Ectodermal cell (in vitro differentiated cells): Measurements from ENCODE around the gene MMADHC. TPM values are rescaled to one million over a fixed set of nuclear protein-coding genes. Genes with fewer than 3 reads are reported as not detected.

Source experiments
- H3K27ac ChIP-seq: 2 replicates; pipeline ENCODE4 v1.7.0; 2013; ENCODE audit warnings: mild to moderate bottlenecking, low read depth, low read length; ENCODE audit not compliant: insufficient read depth, poor library complexity, severe bottlenecking
- H3K27me3 ChIP-seq: 2 replicates; pipeline ENCODE4 v1.7.0; 2013; ENCODE audit warnings: mild to moderate bottlenecking, low read length; ENCODE audit not compliant: insufficient read depth, control insufficient read depth, poor library complexity, severe bottlenecking
- H3K36me3 ChIP-seq: one replicate; pipeline ENCODE4 v1.7.0; 2013; ENCODE audit warnings: low read length; ENCODE audit not compliant: control insufficient read depth, insufficient read depth
- H3K4me1 ChIP-seq: one replicate; pipeline ENCODE4 v1.7.0; 2013; ENCODE audit warnings: low read length; ENCODE audit not compliant: control insufficient read depth, insufficient read depth
- H3K4me3 ChIP-seq: 2 replicates; pipeline ENCODE4 v1.7.0; 2013; ENCODE audit warnings: low read depth, low read length, control low read depth; ENCODE audit not compliant: insufficient read depth
- H3K9me3 ChIP-seq: 2 replicates; pipeline ENCODE4 v1.7.0; 2013; ENCODE audit warnings: mild to moderate bottlenecking, low read length, moderate library complexity; ENCODE audit not compliant: control insufficient read depth
- WGBS, 2 experiments: methylation state at CpG; one replicate each; pipeline ENCODE4 v1.1.7; 2013; ENCODE audit warnings: missing lambda C conversion rate in 2 of 2; 5-methylcytosine and 5-hydroxymethylcytosine counted together
- polyA plus RNA-seq, 4 experiments: library from polyadenylated mRNA; stranded (reverse); fragments of 50-300 nt; gene quantifications; one replicate each; pipeline ENCODE4 v1.2.3, GENCODE V29; 2013

MMADHC gene
- polyA plus RNA-seq (2013, experiment 1 of 4) = 107 TPM
- polyA plus RNA-seq (2013, experiment 2 of 4) = 110 TPM
- 91.0 TPM for polyA plus RNA-seq (2013, experiment 3 of 4)
- 100 TPM for polyA plus RNA-seq (2013, experiment 4 of 4)

DNA sequence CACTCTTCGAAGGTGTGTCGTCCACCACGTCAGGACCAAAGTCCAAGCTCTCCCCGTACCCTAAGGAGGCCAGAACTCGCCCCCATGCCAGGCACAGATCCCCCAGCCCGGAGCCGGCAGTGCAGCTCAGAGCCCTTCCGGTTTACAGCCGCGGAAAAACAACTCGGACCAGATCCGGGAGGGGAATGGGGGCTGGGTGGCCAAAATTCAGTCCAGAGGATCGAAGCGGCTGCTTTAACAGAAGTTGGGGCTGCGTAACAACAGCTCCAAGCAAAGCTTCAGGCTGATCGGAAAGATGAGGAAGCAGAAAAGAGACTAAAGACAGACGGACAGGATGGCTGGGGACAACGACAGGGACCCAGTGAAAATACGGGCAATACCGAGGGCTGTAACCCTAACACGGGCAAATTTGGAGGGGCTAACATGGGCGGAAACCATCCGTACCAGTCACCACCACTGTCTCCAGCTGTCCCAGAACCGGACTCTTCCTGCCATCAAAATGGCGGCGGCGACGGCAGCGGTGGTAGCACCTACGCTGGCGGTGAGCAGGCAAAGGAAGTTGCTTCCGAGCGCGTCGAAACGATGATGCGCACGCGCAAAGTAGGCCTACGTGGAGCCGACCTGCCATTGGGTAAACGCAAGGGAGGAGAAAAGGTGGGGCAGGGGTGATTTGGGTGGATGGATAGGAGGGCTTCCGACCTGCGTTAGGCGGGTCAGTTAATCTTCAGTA lies at the start of gene MMADHC:
MMADHC (minus strand) TSS at position 556 of the 730 bp plus-strand sequence. CDS start 678 bp downstream, outside the sequence.
- H3K4me1 ChIP-seq = peaks cover 8% of the 10 kb centered on the region
- H3K36me3 ChIP-seq = no peaks in the 10 kb centered on the region
- H3K4me3 ChIP-seq = peak within 1 kb of the TSS; percentile 77
- H3K9me3 ChIP-seq = no peaks in the 10 kb centered on the region
- WGBS, 2 experiments = 0% methylated on average over 45 of the region's 45 CpGs
- no peaks in the 10 kb centered on the region for H3K27me3 ChIP-seq
- peak within 1 kb of the TSS; percentile 88 for H3K27ac ChIP-seq

DNA sequence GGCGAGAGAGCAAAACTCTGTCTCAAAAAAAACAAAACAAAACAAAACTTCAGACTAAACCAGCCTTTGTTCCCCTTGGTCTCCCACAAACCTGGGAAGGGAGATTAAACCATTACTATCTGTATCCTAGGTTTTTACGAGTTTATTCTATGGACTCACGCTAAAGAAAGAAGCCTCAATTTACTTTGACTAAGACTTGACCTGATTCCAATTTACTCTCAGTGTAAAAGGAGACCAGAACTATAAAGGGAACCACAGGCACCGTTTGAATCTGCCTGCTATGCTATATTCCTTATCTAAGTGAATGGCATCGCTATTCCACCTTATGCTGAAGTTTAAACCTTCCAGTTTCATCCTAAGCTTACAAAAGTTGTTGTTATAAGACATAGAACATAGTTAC lies 46.5 kb upstream of the MMADHC start:
- no peak overlapping the region for H3K27ac ChIP-seq
- no peak overlapping the region for H3K4me3 ChIP-seq
- H3K9me3 ChIP-seq = no peaks in the 10 kb centered on the region
- no peaks in the 10 kb centered on the region for H3K36me3 ChIP-seq
- H3K4me1 ChIP-seq = no peaks in the 10 kb centered on the region
- 88 to 93% methylated on average over 4 to 5 of the region's 5 CpGs for WGBS, 2 experiments
- H3K27me3 ChIP-seq = no peaks in the 10 kb centered on the region

DNA sequence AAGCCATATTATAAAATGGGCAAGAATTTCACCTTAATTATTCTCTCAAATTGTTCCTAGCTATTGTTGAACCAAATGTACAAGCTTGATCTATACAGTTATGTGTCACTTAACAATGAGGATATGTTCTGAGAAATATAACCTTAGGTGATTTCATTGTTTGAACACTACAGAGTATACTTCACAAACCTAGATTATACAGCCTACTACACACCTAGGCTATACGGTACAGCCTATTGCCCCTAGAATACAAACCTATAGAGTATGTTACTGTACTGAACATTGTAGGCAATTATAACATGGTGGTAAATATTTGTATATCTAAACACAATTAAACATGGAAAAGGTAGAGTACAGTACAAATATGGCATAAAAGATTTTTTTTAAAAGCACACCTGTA lies 42.9 kb upstream of the MMADHC start:
- Histone ChIP-seq H3K4me1 (no peaks in the 10 kb centered on the region), H3K4me3 (no peak overlapping the region), H3K27ac (no peak overlapping the region), H3K27me3 (no peaks in the 10 kb centered on the region), H3K9me3 (no peaks in the 10 kb centered on the region), H3K36me3 (no peaks in the 10 kb centered on the region)
- 80% methylated on average over 1 of the region's 1 CpG; no CpG with 5 or more reads in 1 of the 2 experiments for WGBS, 2 experiments

DNA sequence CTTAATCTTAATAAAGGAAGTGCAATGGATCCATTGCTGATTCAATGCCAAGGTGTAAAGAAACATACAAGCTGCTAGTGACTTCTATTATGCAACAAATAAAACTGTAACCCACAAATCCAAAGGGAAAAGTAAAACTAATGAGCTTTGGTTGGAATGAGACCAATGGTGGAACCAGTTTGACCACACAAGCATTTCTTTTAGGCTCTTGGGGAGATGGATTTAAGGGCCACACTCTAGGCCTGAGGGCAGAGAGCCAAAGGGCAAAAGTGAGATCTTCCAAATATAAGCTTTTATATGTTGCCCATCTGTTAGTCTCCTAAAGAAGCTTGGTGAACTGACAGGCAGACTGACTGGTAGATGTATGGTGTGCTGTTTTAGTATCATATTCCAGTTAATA lies 41.5 kb upstream of the MMADHC start:
- Histone ChIP-seq H3K4me3 (no peak overlapping the region), H3K36me3 (no peaks in the 10 kb centered on the region), H3K27me3 (no peaks in the 10 kb centered on the region), H3K9me3 (no peaks in the 10 kb centered on the region), H3K4me1 (no peaks in the 10 kb centered on the region), H3K27ac (no peak overlapping the region)

DNA sequence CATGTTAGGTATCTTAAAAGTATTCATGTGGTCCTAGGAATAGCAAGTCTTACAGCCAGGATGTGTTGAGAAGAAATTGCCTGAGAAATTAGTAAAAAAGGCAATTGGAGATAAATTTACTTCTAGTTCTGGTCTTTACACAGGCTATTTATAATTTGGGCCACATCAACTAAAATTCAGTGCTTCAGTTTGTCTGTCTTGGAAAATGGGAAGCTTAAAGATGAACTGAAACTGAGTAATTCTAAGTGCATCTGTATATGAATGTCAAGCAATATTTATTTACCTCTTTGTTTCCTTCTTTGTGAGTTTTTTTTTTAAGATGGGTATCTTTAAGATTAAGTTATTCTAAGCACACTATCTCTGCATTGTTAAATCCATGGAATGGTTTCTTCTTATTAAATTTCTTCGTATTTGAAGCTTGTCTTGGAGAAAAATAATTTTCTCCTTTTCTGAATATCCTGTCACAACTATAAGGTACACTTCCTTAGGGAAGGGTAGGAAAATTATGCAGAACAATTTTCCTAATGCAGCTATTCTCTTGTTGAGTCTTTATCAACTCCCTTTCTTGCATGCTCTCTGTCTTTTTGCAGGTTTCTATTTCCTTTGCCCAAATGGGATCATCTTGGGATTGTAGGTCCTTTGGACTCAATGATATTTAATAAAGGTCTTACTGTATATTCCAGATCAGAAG lies 39.7 kb upstream of the MMADHC start:
- WGBS, 2 experiments = no CpG with 5 or more reads among the region's 1 CpG
- H3K27ac ChIP-seq = no peak overlapping the region

DNA sequence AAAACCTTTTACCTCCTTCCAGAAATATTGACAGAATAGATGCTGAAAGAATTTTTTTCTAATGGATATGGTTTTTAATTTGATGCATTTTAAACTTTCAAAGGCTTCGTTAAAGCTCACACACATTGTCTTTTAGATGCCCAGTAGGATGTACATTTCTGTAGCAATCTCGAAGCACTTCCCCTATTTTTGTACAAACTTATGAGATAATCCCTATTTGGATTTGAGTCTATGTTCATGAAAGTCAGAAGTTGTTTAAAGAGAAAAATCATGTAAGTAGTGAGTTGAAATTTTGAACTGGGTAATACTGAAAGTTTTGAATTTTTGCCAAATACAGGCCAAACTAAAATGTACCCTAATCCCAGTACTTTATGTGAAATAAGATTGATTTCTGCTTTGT lies 38.1 kb upstream of the MMADHC start:
- Histone ChIP-seq H3K4me3 (no peak overlapping the region), H3K36me3 (no peaks in the 10 kb centered on the region), H3K9me3 (no peaks in the 10 kb centered on the region), H3K4me1 (no peaks in the 10 kb centered on the region), H3K27ac (no peak overlapping the region), H3K27me3 (no peaks in the 10 kb centered on the region)
- 88 to 93% methylated on average over 1 to 2 of the region's 2 CpGs for WGBS, 2 experiments

More for the DNA sequence above, 39.7 kb upstream of the MMADHC start:
- Histone ChIP-seq H3K9me3 (no peaks in the 10 kb centered on the region), H3K4me1 (no peaks in the 10 kb centered on the region), H3K27me3 (no peaks in the 10 kb centered on the region), H3K4me3 (no peak overlapping the region), H3K36me3 (no peaks in the 10 kb centered on the region)

DNA sequence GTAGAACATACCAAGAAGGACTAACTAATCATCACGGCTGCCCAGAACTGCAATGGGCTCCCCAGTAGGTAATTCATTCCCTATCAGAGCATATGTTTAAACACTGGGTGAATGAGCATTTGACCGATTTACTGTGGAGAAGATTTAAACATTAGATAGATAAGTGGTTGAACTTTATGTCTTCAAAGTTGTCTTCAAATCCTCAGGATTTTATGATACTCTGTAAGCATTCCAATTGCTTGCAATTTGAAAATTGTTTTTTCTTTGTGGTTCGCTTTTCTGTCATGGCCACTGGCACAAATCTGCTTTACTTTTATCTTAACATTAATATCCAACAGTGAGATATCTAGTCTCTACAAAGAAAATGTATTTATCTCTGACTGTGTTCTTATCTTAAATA lies 37.7 kb upstream of the MMADHC start:
- Histone ChIP-seq H3K9me3 (no peaks in the 10 kb centered on the region), H3K4me3 (no peak overlapping the region), H3K27ac (no peak overlapping the region), H3K4me1 (no peaks in the 10 kb centered on the region), H3K36me3 (no peaks in the 10 kb centered on the region), H3K27me3 (no peaks in the 10 kb centered on the region)
- 98 to 100% methylated on average over 2 to 3 of the region's 3 CpGs for WGBS, 2 experiments

DNA sequence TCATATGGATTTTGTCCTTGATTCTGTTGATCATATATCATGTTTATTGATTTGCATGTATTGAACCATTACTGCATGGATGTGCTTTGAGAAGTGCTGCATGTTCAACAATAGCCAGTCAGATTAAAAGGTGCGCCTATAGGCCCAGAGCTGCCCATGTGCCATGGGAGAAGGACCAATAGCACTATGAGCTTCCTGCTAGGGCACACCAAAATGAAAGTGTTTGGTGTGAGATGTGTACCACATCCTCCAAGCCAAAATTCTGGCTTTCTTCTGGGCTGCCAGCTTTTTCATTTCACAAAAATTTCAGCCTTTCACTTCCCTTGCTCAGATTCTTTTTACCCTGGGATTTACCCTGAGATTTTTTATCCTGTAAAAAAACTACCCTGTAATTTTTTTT lies 34.8 kb upstream of the MMADHC start:
- 93 to 96% methylated on average over 1 of the region's 1 CpG for WGBS, 2 experiments
- Histone ChIP-seq H3K4me3 (no peak overlapping the region), H3K27me3 (no peaks in the 10 kb centered on the region), H3K9me3 (no peaks in the 10 kb centered on the region), H3K36me3 (no peaks in the 10 kb centered on the region), H3K4me1 (no peaks in the 10 kb centered on the region), H3K27ac (no peak overlapping the region)

DNA sequence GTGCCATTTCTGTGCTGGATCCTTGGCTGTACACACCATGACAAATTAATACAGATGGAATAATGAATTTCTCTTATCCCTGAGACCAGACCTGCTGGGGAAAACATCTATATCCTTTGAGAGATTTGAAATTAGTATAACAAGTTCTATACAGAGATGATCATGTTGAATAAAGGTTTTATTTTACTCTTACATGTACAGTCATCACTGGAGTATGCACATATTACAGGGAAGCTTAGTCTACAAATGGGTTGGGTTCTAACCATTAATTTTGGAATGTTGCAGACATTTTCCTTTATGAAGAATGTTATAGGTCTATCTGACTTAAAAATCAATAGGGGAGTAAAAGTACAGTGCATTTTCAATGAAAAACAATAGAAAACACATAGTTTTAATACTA lies 29.9 kb upstream of the MMADHC start:
- no peak overlapping the region for H3K27ac ChIP-seq
- H3K36me3 ChIP-seq = no peaks in the 10 kb centered on the region
- H3K4me3 ChIP-seq = no peak overlapping the region
- no peaks in the 10 kb centered on the region for H3K27me3 ChIP-seq
- H3K4me1 ChIP-seq = no peaks in the 10 kb centered on the region
- no peaks in the 10 kb centered on the region for H3K9me3 ChIP-seq

DNA sequence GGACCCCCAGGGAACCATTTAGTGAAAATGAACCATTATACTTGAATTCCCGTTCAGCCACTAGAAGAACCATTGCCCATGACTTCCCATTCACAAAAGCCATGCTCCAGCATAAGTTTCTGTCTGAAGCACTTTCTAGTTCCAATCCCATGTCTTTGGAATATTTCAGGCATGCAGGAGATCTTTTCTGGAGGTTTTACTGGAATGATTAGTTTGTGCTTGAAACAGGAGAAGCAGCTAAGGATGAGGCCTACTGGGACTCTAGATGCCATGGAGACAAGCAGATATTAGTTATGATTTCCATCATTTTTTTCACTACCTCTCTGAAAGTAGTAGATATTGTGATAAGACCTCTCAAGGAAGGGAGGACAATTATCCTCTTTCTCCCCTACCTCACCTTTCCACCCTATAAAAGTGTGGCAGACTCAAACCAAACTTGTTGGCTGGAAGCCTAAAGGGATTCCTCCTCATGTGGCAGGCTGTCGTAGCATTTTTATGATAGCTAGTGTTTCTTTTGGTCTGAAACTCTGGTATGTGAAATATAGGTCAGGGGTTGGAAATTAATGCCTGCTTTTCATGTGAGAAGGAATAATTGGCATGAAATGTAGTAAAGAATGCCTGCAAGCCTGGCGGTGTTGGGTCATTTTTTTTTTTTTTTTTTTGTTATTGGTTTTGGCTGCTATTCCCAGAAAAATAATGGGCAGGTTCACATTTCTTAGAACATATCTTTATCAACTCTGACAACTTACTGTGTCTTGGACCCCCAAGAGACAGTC lies 29.3 kb upstream of the MMADHC start:
- 95 to 96% methylated on average over 3 of the region's 3 CpGs for WGBS, 2 experiments
- Histone ChIP-seq H3K4me3 (no peak overlapping the region), H3K9me3 (no peaks in the 10 kb centered on the region), H3K27me3 (no peaks in the 10 kb centered on the region), H3K36me3 (no peaks in the 10 kb centered on the region), H3K4me1 (no peaks in the 10 kb centered on the region), H3K27ac (no peak overlapping the region)
